ENCODE data around the gene SEPTIN8. TPM values are rescaled to one million over a fixed set of nuclear protein-coding genes. Genes with fewer than 3 reads are reported as not detected.

The SEPTIN8 gene
- total and polyA plus RNA-seq, 12 donors = 11.3 to 41.8 (median 30.4) TPM

- 94 to 95% methylated on average over 1 of the region's 1 CpG for WGBS, 2 donors
- H3K27me3 ChIP-seq = no peaks in the 10 kb centered on the region
- H3K27ac ChIP-seq = no peak overlapping the region
- H3K4me3 ChIP-seq = no peak overlapping the region
- TF ChIP-seq, protein P1, sequence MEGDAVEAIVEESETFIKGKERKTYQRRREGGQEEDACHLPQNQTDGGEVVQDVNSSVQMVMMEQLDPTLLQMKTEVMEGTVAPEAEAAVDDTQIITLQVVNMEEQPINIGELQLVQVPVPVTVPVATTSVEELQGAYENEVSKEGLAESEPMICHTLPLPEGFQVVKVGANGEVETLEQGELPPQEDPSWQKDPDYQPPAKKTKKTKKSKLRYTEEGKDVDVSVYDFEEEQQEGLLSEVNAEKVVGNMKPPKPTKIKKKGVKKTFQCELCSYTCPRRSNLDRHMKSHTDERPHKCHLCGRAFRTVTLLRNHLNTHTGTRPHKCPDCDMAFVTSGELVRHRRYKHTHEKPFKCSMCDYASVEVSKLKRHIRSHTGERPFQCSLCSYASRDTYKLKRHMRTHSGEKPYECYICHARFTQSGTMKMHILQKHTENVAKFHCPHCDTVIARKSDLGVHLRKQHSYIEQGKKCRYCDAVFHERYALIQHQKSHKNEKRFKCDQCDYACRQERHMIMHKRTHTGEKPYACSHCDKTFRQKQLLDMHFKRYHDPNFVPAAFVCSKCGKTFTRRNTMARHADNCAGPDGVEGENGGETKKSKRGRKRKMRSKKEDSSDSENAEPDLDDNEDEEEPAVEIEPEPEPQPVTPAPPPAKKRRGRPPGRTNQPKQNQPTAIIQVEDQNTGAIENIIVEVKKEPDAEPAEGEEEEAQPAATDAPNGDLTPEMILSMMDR (IDR thresholded peaks at IDR 0.05) = no peak
- H3K36me3 ChIP-seq = peaks cover 0 to 87% (median 18%) of the 10 kb centered on the region in 9 donors
- intact Hi-C loops (cut with DNase I) = no loop called here
- no peak for DNase-seq
- H3K4me1 ChIP-seq = no peaks in the 10 kb centered on the region
- no peak for ATAC-seq
- H3K9me3 ChIP-seq = no peaks in the 10 kb centered on the region
Measured at GRCh38 chr5:132704875-132705274, 72.2 kb downstream of the SEPTIN8 start.

Other genes with a start within 250 kb of the SEPTIN8 start
- gene IL5, start 233.7 kb downstream of the SEPTIN8 start, total RNA-seq = not detected
- not detected for gene IL5, start 233.7 kb downstream of the SEPTIN8 start, polyA plus RNA-seq
- gene RAD50, start 220.3 kb downstream of the SEPTIN8 start, total RNA-seq = 10 to 100 TPM; 26.6 to 38.5 (median 33.2) TPM
- 10 to 100 TPM in 1 of 2 donors, 1 to 10 TPM in 1; 6.8 to 11.6 TPM for gene RAD50, start 220.3 kb downstream of the SEPTIN8 start, polyA plus RNA-seq
- gene IL13, start 119.1 kb downstream of the SEPTIN8 start, total RNA-seq = under 1 TPM in 1 of 10 donors, not detected in 9; 0.51 TPM
- under 1 TPM in 1 of 2 donors, not detected in 1; 0.01 TPM for gene IL13, start 119.1 kb downstream of the SEPTIN8 start, polyA plus RNA-seq
- gene IL4, start 103.2 kb downstream of the SEPTIN8 start, total RNA-seq = not detected
- gene IL4, start 103.2 kb downstream of the SEPTIN8 start, polyA plus RNA-seq = not detected
- gene KIF3A, start 39.7 kb downstream of the SEPTIN8 start, total RNA-seq = 10 to 100 TPM; 10.1 to 18.6 (median 13.1) TPM
- 10 to 100 TPM in 1 of 2 donors, 1 to 10 TPM in 1; 2.2 to 10.0 TPM for gene KIF3A, start 39.7 kb downstream of the SEPTIN8 start, polyA plus RNA-seq
- gene CCNI2, start 29.8 kb downstream of the SEPTIN8 start, total RNA-seq = under 1 TPM in 4 of 10 donors, not detected in 6; 0.09 to 0.75 (median 0.22) TPM
- gene CCNI2, start 29.8 kb downstream of the SEPTIN8 start, polyA plus RNA-seq = under 1 TPM in 1 of 2 donors, not detected in 1; 0.01 TPM
- gene SOWAHA, start 36.1 kb upstream of the SEPTIN8 start, total RNA-seq = under 1 TPM in 4 of 10 donors, not detected in 6; 0.08 to 0.19 (median 0.13) TPM
- gene SOWAHA, start 36.1 kb upstream of the SEPTIN8 start, polyA plus RNA-seq = under 1 TPM in 1 of 2 donors, not detected in 1; 0.07 TPM
- gene SHROOM1, start 53.4 kb upstream of the SEPTIN8 start, total RNA-seq = 1 to 10 TPM; 3.2 to 6.4 (median 4.1) TPM
- gene SHROOM1, start 53.4 kb upstream of the SEPTIN8 start, polyA plus RNA-seq = 10 to 100 TPM in 1 of 2 donors, 1 to 10 TPM in 1; 3.5 to 10.8 TPM
- gene GDF9, start 89.2 kb upstream of the SEPTIN8 start, total RNA-seq = under 1 TPM; 0.18 to 0.82 (median 0.43) TPM
- gene GDF9, start 89.2 kb upstream of the SEPTIN8 start, polyA plus RNA-seq = under 1 TPM in 1 of 2 donors, not detected in 1; 0.10 TPM
- gene UQCRQ, start 89.4 kb upstream of the SEPTIN8 start, total RNA-seq = 1,000 to 10,000 TPM; 1,190 to 1,962 (median 1,754) TPM
- 1,000 to 10,000 TPM in 1 of 2 donors, 100 to 1,000 TPM in 1; 824 to 1,591 TPM for gene UQCRQ, start 89.4 kb upstream of the SEPTIN8 start, polyA plus RNA-seq
- gene LEAP2, start 96.4 kb upstream of the SEPTIN8 start, total RNA-seq = 1 to 10 TPM in 5 of 10 donors, under 1 TPM in 5; 0.49 to 1.6 (median 0.92) TPM
- gene LEAP2, start 96.4 kb upstream of the SEPTIN8 start, polyA plus RNA-seq = 1 to 10 TPM in 1 of 2 donors, under 1 TPM in 1; 0.62 to 3.9 TPM
- 10 to 100 TPM; 35.2 to 63.8 (median 53.3) TPM for gene AFF4, start 186.4 kb upstream of the SEPTIN8 start, total RNA-seq
- 1 to 10 TPM; 7.0 to 9.3 TPM for gene AFF4, start 186.4 kb upstream of the SEPTIN8 start, polyA plus RNA-seq
- gene ZCCHC10, start 249.3 kb upstream of the SEPTIN8 start, total RNA-seq = 10 to 100 TPM; 12.2 to 22.4 (median 19.4) TPM
- 10 to 100 TPM; 15.4 to 29.9 TPM for gene ZCCHC10, start 249.3 kb upstream of the SEPTIN8 start, polyA plus RNA-seq

Measured in heart right ventricle (tissue), 16 donors.